Activated CD8-positive, alpha-beta memory T cell treated with anti-CD3 and anti-CD28 coated beads for 1 hour (primary cell): ENCODE measurements around the gene SNX22.
"Not testable (repeated sequence)": the region's sequence is repeated elsewhere in the genome, so short reads cannot be mapped to it uniquely, and the experiment has no call there.

Experiments used
- DNase-seq, 2 donors: peaks; one replicate each; pipeline ENCODE4 v3.0.0-alpha.2; 2020; ENCODE audit warnings: low read depth in 1 of 2; ENCODE audit errors: extremely low read depth in 1 of 2

SNX22 gene

DNA sequence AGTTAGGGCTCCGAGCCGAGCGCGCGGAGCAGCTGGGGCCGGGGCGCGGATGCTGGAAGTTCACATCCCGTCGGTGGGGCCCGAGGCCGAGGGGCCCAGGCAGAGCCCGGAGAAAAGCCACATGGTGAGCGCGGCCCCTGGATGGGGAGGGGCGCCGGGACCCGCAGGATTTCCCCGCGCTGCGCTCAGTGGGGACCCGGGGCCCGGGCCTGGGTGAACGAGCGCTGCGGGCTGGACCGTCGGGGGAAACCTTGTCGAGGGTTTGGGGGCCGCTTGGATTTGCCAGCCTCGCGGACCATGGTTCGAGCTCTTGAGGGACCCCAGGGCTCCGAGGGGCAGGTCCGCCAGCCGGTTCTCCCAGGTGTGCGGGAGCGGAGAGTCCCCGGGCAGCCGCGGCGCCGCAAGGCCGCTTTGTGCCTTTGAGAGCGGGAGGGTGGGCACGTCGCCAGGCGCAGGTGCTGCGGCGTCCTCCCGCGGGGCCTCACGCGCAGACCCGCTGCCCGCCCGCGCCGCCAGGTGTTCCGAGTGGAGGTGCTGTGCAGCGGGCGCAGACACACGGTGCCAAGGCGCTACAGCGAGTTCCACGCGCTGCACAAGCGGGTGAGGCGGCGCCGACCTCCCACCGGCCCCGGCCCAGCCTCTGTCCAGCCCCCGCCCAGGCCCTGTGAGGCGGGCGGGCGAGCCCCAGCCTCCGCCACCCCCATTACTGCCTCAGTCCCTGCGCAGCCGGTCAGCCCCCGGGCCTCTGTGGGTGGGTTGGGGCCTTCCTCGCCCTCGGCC lies at the start of gene SNX22:
TSS of gene SNX22 (plus strand) at position 5 of the 780 bp plus-strand sequence. CDS start at position 50, 45 bp downstream.
- peak in 1 of 2 donors; percentile 22 for DNase-seq

DNA sequence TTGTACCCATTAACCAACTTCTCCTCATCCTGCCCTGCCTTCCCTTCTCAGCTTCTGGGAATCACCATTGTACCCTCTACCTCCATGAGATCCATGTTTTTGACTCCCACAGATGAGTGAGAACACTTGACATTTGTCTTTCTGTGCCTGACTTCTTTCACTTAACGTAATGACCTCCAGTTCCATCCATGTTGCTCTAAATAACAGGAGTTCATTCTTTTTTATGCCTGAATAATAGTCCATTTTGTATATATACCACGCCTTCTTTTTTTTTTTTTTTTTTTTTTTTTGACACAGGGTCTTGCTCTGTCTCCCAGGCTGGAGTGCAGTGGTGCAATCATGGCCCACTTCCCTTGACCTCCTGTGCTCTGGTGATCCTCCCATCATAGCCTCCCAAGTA lies 49.0 kb upstream of the SNX22 start:
- DNase-seq: no peak

DNA sequence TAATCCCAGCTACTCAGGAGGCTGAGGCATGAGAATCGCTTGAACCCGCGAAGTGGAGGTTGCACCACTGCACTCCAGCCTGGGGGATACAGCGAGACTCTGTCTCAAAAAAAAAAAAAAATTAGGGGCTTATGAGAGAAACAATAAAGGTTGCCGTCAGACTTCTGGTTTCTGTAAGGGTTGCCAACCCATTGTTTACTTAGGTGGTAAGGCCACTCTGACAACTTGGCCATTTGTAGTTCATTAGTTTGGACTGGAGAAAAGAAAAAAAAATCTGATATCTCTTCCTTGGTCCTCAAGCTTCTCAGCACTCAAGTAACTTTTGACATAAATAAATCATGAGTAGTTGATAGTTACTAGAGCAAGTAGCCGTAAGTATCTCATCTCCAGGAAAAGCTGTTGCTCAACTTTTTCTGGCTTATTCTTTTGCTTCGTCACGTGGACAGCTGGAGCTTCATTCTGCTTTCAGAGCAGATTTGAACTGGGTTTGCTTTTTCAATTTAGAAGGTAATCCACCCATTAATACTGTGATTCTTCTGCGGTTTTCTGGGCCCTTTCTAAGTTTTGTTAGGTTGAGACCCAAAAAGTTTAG lies 46.3 kb upstream of the SNX22 start:
- no peak for DNase-seq

- DNase-seq: no peak
These were observed 44.2 kb upstream of the SNX22 start for GRCh38 chr15:64107337-64107736.

GRCh38 chr15:64110108-64110701 lies 41.3 kb upstream of the SNX22 start:
- not testable (repeated sequence) for DNase-seq

GRCh38 chr15:64110950-64111678 lies 40.4 kb upstream of the SNX22 start:
- no peak for DNase-seq

- no peak for DNase-seq
These were observed 39.9 kb upstream of the SNX22 start for GRCh38 chr15:64111679-64112050.

DNA sequence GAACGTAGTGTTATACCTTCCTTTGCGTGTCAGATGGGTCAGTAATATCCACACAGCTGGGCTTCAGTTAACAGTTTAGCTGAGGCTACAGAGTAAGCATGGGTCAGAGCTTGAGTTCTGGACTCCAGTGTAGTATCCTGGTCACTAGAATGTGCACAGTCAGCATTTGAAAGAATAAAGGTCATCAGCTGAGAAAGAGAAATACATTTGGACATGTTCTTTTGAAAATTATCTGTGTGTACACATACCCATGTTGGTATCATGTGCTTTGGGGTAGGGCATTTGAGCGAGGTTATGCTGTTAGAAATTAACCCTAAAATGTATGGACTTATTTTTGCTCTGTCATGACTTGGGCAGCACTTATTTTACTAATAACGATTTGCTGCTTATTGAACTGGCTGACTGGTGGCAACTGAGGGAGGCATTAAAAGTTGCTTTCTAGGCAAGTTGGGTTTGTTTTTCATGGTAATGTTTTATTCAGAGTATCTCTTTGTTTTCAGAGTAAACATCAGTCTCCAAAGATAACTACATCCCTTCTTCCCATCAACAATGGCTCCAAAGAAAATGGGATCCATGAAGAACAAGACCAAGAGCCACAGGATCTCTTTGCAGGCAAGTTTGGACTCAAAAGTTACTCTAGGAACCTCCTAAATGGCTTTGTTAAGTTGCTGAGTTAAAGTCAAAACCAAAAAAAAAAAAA lies 39.3 kb upstream of the SNX22 start:
- no peak for DNase-seq

DNA sequence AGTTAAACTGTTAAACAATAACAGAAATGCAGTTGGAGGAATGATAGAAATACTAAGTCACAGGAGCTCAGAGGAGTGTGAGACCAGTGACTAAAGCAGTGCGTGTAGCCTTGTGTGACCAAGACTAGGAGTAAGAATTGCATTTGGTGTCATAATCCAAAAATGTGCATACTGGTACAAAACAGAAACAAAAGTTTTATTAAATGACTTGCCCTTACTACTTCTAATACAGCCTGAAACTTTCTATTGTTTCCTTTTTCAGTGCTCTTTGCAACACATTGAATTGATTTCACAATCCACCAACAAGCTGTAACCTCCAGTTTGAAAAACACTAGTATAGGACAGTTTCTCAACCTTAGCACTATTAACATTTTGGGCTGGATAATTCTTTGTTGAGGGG lies 38.6 kb upstream of the SNX22 start:
- DNase-seq: no peak

DNA sequence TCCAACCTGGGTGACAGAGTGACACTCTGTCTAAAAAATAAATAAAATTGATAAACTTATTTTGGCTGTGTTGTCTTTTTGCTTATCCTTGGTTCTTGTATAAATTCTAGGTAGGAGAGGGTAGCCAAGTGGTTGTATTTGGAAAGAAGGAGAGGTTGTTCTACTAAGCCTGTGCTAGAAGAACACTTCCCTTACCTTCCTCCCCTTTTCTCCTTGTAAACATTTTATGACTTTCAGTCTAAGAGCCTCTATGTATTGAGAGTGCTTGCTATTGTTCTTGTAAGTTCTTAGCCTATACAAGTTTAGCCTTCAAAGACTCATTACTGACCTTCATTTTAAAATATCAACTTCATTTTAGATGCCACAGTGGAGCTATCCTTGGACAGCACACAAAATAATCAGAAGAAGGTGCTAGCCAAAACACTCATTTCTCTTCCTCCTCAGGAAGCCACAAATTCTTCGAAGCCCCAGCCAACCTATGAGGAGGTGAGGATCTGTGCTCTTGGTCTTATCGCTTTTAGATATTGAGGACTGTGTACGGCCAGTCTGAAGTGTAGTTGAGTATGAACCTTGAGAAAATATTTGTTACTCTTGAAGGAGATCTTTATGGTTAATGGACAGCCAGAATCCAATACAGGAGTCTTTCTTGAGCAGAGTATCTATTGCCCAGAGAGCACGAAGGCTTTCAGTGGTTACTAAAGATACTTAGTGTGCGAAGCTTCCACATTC lies 33.6 kb upstream of the SNX22 start:
- no peak for DNase-seq

DNA sequence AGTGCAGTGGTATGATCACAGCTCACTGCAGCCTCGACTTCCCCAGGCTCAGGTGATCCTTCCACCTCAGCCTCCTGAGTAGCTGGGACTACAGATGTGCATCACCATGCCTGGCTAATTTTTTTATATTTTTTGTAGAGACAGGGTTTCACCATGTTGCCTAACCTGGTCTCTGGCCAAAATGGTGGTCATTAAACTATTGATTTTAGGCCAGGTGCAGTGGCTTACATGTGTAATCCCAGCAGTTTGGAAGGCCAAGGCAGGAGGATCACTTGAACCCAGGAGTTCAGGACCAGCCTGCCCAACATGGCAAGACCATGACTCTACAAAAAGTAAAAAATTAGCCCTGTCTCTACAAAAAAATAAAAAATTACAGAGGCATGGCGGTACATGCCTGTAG lies 31.2 kb upstream of the SNX22 start:
- DNase-seq: not testable (repeated sequence)

GRCh38 chr15:64121614-64122013 lies 29.9 kb upstream of the SNX22 start:
- no peak for DNase-seq

GRCh38 chr15:64122444-64122843 lies 29.1 kb upstream of the SNX22 start:
- no peak for DNase-seq

DNA sequence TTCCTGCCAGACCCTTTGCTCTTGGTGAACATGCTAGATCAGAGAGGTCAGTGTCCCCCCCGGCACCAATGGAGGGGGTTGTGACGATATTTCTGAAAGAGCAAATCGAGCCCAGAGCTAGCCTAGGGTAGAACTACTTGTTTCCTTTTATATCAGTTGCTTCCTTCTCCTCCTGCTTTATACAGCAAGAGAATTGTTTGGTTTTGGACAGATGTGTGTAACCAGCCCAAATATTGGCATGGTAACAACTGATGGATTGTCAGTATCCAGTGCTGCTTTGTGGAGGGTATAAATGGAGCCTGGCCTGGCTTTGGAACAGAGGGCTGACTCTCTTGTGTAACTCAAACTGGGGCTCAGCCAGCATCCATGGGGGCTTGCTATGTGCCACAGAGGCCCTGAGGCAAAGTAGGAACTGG lies 28.6 kb upstream of the SNX22 start:
- no peak for DNase-seq

- DNase-seq: no peak
These were observed 25.6 kb upstream of the SNX22 start for GRCh38 chr15:64125978-64126377.

DNA sequence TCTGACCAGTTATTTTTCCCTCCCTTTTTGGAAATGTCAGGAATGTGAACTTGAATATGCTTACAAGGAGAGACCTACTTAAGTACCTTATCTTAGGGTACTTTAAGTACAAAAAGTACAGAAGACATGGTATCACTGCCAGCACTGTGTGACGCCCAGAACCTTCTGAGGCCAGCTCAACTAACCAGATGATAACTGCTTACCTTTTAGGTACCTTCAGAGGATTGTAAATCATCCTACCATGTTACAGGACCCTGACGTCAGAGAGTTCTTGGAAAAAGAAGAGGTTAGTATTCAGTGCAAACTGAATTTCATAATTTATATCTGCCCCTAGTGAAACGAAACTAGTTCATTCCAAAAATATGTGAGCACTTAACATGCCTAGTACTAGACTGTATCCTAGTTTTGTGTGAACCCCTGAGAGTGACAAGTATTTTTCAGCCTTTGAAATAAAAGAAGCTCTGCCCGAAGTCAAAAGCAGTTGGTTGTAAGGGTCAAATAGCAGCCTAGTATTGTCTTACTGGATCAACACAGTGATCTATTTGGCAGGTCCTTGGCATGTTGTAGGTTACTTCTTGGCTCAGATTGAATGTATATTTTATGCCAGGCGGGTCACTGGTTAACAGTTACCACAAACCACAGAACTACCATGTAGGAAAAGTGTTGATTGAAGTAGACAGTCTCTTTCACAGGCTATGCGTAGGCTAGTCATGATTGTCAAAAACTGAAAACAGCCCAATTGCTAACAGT lies 23.8 kb upstream of the SNX22 start:
- no peak for DNase-seq

DNA sequence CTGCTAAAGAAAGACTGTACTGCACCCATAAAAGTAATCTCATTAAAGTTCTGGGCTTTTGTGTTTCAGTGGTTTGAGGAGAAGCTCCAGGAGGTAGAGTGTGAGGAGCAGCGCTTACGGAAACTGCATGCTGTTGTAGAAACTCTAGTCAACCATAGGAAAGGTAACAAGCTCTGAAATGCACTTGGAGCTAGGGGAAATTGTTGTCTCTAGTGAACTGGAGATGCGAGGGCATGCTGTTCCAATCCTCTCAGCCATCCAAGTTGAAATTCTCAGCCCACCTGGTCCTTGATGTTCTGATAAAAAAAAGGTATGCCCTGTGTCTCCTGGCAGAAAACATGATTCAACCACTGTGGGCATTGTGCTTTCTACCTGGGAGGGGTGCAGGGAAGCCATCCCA lies 21.4 kb upstream of the SNX22 start:
- DNase-seq: no peak

DNA sequence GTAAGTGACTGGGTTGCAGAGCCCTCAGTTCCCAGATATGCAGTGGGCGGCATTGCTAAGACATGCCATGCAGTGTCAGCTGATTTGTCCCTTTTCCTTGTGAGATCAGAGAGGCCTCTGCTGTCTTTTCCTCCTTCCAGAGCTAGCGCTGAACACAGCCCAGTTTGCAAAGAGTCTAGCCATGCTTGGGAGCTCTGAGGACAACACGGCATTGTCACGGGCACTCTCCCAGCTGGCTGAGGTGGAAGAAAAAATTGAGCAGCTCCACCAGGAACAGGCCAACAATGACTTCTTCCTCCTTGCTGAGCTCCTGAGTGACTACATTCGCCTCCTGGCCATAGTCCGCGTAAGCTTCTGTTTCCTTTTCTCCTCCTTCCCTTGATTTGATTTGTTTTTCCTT lies 20.0 kb upstream of the SNX22 start:
- no peak for DNase-seq

DNA sequence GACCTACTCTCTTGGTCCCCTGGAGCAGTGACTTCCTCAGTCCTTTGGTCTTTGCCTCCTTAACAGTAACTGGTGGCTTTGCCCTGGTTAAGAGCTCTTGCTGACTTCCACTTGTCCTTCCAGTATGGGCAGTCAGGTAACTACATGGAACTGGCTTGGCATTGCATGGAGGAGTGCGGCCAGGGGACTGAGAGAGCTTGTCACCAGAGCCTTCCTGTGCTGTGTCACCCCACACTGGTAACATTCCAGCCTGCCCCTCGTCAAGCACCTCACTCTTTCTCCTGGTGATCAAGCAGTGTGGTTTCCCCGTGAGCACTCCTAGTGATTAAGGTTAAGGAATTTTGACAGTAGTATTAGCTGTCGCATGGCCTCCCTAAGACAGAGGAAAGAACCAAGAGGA lies 19.3 kb upstream of the SNX22 start:
- DNase-seq: no peak
